ENCODE measurements around the gene SUN1.

The SUN1 gene

DNA sequence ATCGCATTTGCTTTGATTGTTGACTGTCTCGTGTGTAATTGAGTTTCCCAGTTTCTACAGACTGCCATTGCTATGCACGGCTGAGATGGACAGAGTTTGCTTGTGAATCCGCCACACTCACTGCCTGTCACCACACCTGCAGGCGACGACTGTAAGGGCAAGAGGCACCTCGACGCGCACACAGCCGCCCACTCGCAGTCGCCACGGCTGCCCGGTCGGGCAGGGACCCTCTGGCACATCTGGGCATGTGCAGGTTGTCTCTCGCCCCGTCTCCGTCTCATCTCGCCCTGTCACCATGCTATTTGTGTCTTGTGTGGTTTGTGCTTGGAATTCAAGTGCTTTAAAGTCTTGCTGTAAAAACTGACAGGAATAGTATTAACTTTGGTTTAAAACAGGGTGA lies 17.5 kb downstream of the SUN1 start:
- no peak for ATAC-seq
- no peak for TF ChIP-seq ESRRG (CRISPR knock-in tag; IDR thresholded peaks at IDR 0.05)
- TF ChIP-seq ZC3H10 (CRISPR knock-in tag; IDR thresholded peaks at IDR 0.05): no peak
- no peak for TF ChIP-seq ZNF70 (CRISPR knock-in tag; IDR thresholded peaks at IDR 0.05)
- TF ChIP-seq ZNF8 (CRISPR knock-in tag; IDR thresholded peaks at IDR 0.05): no peak
- no peak for TF ChIP-seq ZFP30 (CRISPR knock-in tag; IDR thresholded peaks at IDR 0.05)
- TF ChIP-seq, protein P1, sequence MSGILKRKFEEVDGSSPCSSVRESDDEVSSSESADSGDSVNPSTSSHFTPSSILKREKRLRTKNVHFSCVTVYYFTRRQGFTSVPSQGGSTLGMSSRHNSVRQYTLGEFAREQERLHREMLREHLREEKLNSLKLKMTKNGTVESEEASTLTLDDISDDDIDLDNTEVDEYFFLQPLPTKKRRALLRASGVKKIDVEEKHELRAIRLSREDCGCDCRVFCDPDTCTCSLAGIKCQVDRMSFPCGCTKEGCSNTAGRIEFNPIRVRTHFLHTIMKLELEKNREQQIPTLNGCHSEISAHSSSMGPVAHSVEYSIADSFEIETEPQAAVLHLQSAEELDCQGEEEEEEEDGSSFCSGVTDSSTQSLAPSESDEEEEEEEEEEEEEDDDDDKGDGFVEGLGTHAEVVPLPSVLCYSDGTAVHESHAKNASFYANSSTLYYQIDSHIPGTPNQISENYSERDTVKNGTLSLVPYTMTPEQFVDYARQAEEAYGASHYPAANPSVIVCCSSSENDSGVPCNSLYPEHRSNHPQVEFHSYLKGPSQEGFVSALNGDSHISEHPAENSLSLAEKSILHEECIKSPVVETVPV (CRISPR knock-in tag; IDR thresholded peaks at IDR 0.05): no peak
- TF ChIP-seq, protein P2, sequence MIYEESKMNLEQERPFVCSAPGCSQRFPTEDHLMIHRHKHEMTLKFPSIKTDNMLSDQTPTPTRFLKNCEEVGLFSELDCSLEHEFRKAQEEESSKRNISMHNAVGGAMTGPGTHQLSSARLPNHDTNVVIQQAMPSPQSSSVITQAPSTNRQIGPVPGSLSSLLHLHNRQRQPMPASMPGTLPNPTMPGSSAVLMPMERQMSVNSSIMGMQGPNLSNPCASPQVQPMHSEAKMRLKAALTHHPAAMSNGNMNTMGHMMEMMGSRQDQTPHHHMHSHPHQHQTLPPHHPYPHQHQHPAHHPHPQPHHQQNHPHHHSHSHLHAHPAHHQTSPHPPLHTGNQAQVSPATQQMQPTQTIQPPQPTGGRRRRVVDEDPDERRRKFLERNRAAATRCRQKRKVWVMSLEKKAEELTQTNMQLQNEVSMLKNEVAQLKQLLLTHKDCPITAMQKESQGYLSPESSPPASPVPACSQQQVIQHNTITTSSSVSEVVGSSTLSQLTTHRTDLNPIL (CRISPR knock-in tag; IDR thresholded peaks at IDR 0.05; ENCODE audit: low read depth): no peak
- TF ChIP-seq ZNF565 (CRISPR knock-in tag; conservative IDR thresholded peaks at IDR 0.05; ENCODE audit: low read depth): no peak
- TF ChIP-seq ARNTL (CRISPR knock-in tag; IDR thresholded peaks at IDR 0.05; ENCODE audit: borderline replicate concordance, low read depth): no peak
- no peak for TF ChIP-seq SNAI2 (CRISPR knock-in tag; IDR thresholded peaks at IDR 0.05)

DNA sequence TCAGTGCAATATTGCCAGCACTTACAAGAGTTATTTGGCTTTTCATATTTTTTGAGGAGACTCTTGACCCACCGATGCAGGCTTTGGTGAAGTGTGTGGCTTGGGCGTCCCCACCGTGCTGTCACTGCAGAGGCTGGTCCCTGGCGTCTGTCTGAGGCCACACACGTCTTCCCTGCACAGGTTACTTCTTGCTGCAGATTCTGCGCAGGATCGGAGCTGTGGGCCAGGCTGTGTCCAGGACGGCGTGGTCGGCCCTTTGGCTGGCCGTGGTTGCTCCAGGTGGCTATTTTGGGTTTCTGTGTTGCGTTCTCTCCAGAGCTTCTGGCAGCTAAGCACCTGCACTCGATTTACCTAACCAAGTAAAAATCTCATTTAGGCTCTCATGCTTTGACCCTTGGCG lies 18.9 kb downstream of the SUN1 start:
- no peak for ATAC-seq
- TF ChIP-seq BACH2 (CRISPR knock-in tag; IDR thresholded peaks at IDR 0.05; ENCODE audit: borderline replicate concordance) (no peak), CSDC2 (CRISPR knock-in tag; IDR thresholded peaks at IDR 0.05) (no peak), ISL1 (CRISPR knock-in tag; IDR thresholded peaks at IDR 0.05) (no peak), TOX (CRISPR knock-in tag; IDR thresholded peaks at IDR 0.05; ENCODE audit: borderline replicate concordance) (no peak), GLIS3 (CRISPR knock-in tag; IDR thresholded peaks at IDR 0.05) (no peak), ZFP3 (CRISPR knock-in tag; IDR thresholded peaks at IDR 0.05) (no peak), ESRRG (CRISPR knock-in tag; IDR thresholded peaks at IDR 0.05) (no peak), RARB (CRISPR knock-in tag; IDR thresholded peaks at IDR 0.05) (no peak), OSR1 (CRISPR knock-in tag; IDR thresholded peaks at IDR 0.05) (no peak), ZNF70 (CRISPR knock-in tag; IDR thresholded peaks at IDR 0.05) (no peak), ZC3H10 (CRISPR knock-in tag; IDR thresholded peaks at IDR 0.05) (no peak), SNAI2 (CRISPR knock-in tag; IDR thresholded peaks at IDR 0.05) (no peak), TCF4 (CRISPR knock-in tag; IDR thresholded peaks at IDR 0.05; ENCODE audit: borderline replicate concordance) (no peak)
- TF ChIP-seq, protein P3, sequence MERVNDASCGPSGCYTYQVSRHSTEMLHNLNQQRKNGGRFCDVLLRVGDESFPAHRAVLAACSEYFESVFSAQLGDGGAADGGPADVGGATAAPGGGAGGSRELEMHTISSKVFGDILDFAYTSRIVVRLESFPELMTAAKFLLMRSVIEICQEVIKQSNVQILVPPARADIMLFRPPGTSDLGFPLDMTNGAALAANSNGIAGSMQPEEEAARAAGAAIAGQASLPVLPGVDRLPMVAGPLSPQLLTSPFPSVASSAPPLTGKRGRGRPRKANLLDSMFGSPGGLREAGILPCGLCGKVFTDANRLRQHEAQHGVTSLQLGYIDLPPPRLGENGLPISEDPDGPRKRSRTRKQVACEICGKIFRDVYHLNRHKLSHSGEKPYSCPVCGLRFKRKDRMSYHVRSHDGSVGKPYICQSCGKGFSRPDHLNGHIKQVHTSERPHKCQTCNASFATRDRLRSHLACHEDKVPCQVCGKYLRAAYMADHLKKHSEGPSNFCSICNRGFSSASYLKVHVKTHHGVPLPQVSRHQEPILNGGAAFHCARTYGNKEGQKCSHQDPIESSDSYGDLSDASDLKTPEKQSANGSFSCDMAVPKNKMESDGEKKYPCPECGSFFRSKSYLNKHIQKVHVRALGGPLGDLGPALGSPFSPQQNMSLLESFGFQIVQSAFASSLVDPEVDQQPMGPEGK (CRISPR knock-in tag; IDR thresholded peaks at IDR 0.05; ENCODE audit: borderline replicate concordance): no peak
- TF ChIP-seq, protein P1 (CRISPR knock-in tag; IDR thresholded peaks at IDR 0.05): no peak

GRCh38 chr7:853366-854117 lies 21.3 kb downstream of the SUN1 start:
- no peak for ATAC-seq
- TF ChIP-seq RARB (CRISPR knock-in tag; IDR thresholded peaks at IDR 0.05): no peak
- no peak for TF ChIP-seq TCF4 (CRISPR knock-in tag; IDR thresholded peaks at IDR 0.05; ENCODE audit: borderline replicate concordance)
- no peak for TF ChIP-seq ARNTL (CRISPR knock-in tag; IDR thresholded peaks at IDR 0.05; ENCODE audit: borderline replicate concordance, low read depth)
- TF ChIP-seq TSHZ2 (CRISPR knock-in tag; IDR thresholded peaks at IDR 0.05): no peak
- no peak for TF ChIP-seq BACH2 (CRISPR knock-in tag; IDR thresholded peaks at IDR 0.05; ENCODE audit: borderline replicate concordance)
- TF ChIP-seq, protein P2 (CRISPR knock-in tag; IDR thresholded peaks at IDR 0.05; ENCODE audit: low read depth): no peak
- TF ChIP-seq ZC3H10 (CRISPR knock-in tag; IDR thresholded peaks at IDR 0.05): no peak
- no peak for TF ChIP-seq ISL1 (CRISPR knock-in tag; IDR thresholded peaks at IDR 0.05)
- no peak for TF ChIP-seq ZFP30 (CRISPR knock-in tag; IDR thresholded peaks at IDR 0.05)
- TF ChIP-seq, protein P4, sequence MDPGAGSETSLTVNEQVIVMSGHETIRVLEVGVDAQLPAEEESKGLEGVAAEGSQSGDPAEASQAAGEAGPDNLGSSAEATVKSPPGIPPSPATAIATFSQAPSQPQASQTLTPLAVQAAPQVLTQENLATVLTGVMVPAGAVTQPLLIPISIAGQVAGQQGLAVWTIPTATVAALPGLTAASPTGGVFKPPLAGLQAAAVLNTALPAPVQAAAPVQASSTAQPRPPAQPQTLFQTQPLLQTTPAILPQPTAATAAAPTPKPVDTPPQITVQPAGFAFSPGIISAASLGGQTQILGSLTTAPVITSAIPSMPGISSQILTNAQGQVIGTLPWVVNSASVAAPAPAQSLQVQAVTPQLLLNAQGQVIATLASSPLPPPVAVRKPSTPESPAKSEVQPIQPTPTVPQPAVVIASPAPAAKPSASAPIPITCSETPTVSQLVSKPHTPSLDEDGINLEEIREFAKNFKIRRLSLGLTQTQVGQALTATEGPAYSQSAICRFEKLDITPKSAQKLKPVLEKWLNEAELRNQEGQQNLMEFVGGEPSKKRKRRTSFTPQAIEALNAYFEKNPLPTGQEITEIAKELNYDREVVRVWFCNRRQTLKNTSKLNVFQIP (CRISPR knock-in tag; IDR thresholded peaks at IDR 0.05; ENCODE audit: borderline replicate concordance, low read depth): no peak

Measured in SK-N-SH treated with all-trans-retinoic acid at 6 μM for 48 hours (cell line).